SH-SY5Y (cell line): ENCODE measurements around the gene CYB561A3.

Source experiments
- GATA2 ChIP-seq: IDR thresholded peaks from 2 replicates; pipeline ENCODE4 v1.6.1; 2011; ENCODE audit warnings: mild to moderate bottlenecking, low read depth, low read length
- GATA3 ChIP-seq: IDR thresholded peaks from 2 replicates; pipeline ENCODE4 v1.6.1; 2011; ENCODE audit warnings: low read depth, mild to moderate bottlenecking, low read length, moderate library complexity

DNA sequence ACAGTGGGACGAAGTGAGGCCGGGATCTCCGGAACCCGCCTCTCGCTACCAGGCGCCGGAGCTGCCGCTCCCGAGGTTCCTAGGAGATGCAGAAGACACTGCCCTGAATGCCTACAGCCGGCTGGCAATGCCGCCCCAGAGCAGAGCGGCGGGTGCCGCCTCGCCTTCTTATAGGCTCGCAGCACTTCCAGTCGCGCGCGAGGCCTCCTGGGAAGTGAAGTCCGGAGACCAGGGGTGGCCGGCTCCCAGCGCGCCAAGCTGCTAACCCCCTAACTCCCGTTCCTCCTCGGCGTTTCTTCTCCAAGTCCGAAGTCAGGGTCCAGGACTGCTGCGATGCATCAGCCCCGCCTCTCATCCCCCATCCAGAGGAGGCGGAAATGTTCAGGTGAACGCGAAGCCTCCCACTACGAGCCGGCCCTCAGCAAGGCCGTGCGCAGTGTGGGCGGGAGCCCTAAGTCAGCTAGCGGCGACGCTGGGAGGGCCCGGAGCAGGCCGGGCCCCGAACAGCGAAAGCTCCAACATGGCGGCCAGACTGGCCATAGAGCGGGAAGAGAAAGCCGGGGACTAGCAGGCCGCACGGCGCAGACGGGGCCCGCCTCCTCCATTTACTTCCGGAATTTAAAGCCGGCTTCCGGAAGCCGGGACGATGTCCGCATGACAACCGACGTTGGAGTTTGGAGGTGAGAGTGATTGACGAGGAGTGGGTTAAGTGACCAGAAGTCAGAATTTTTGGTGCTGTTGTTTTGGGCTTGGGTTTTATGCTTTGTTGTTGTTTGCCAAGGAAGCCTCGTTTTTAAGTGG is at the start of gene CYB561A3, which contains the start of gene TMEM138:
- TF ChIP-seq GATA3 (no peak), GATA2 (no peak)
